Gastrocnemius medialis (tissue), 4 donors: Measurements from ENCODE around the gene BCAN. TPM values are rescaled to one million over a fixed set of nuclear protein-coding genes. Genes with fewer than 3 reads are reported as not detected.
"Not testable (repeated sequence)": the region's sequence is repeated elsewhere in the genome, so short reads cannot be mapped to it uniquely, and the experiment has no call there.

Source experiments
- ATAC-seq, 2 donors: fragments of 150-250 bp; one replicate each; pipeline ENCODE4 v1.9.1; 2016
- DNase-seq, 2 donors: peaks; one replicate each; pipeline ENCODE4 v3.0.0-alpha.2; 2019
- H3K27ac ChIP-seq, 4 donors: fragments of 200-600 bp; sonication (generic); 1 replicate in 1 of 4; 2 replicates in 3 of 4; pipeline ENCODE4 v1.5.1; 2016 to 2018; ENCODE audit warnings: mild to moderate bottlenecking in 2 of 4, moderate library complexity in 1 of 4
- H3K27me3 ChIP-seq, 3 donors: fragments of 200-600 bp; sonication (generic) in 2 of 3; 1 replicate in 1 of 3; 2 replicates in 2 of 3; pipeline versions ENCODE4 v1.5.1 to v1.6.0; 2016 to 2019; ENCODE audit warnings: mild to moderate bottlenecking in 1 of 3, moderate library complexity in 1 of 3
- H3K36me3 ChIP-seq, 2 donors: fragments of 200-600 bp; sonication (generic) in 1 of 2; one replicate each; pipeline ENCODE4 v1.5.1; 2017 to 2018
- H3K4me1 ChIP-seq, 2 donors: fragments of 200-600 bp; sonication (generic) in 1 of 2; one replicate each; pipeline ENCODE4 v1.5.1; 2016 to 2017; ENCODE audit warnings: mild to moderate bottlenecking in 2 of 2
- H3K4me3 ChIP-seq, 4 donors: fragments of 200-600 bp; sonication (generic) in 3 of 4; 1 replicate in 1 of 4; 2 replicates in 3 of 4; pipeline ENCODE4 v1.5.1; 2016 to 2019; ENCODE audit warnings: mild to moderate bottlenecking in 2 of 4
- H3K9me3 ChIP-seq, 3 donors: fragments of 200-600 bp; sonication (generic) in 2 of 3; 1 replicate in 1 of 3; 2 replicates in 2 of 3; pipeline ENCODE4 v1.5.1; 2016 to 2019
- POLR2A ChIP-seq, 2 donors: fragments of 450-650 bp; IDR thresholded peaks; one replicate each; pipeline ENCODE4 v1.6.1; 2017; ENCODE audit warnings: antibody characterized with exemption in 2 of 2, mild to moderate bottlenecking in 2 of 2, moderate library complexity in 2 of 2
- in situ Hi-C, 4 donors: fragments of 200-750 bp; cut with MboI; loops; one replicate each; pipeline versions ENCODE4 v1.15.0 to v1.8.0; 2017; ENCODE audit warnings: low sequenced_read_pairs in 4 of 4
- intact Hi-C: fragments of 100-400 bp; cut with DNase I; formaldehyde crosslinking; loops from one replicate; pipeline ENCODE4 v1.15.1; 2023; ENCODE audit warnings: low total_unique reads
- total RNA-seq, 4 donors: library from RNA; depleted of rRNA; stranded (reverse); fragments of >200 nt; gene quantifications; one replicate each; pipeline versions ENCODE4 v1.1.0 to v1.2.3, GENCODE V29; 2016
- TF ChIP-seq, protein P1 (sequence below), 5 experiments: fragments of 450-650 bp in 3 of 5; fragments of 200-600 bp in 2 of 5; sonication (generic) in 2 of 5; IDR thresholded peaks in 4 of 5; conservative IDR thresholded peaks in 1 of 5; 1 replicate in 4 of 5; 2 replicates in 1 of 5; pipeline ENCODE4 v1.5.1; 2016 to 2019; ENCODE audit warnings: antibody characterized with exemption in 5 of 5, mild to moderate bottlenecking in 3 of 5, moderate library complexity in 3 of 5

The BCAN gene
- total RNA-seq, 4 donors from 2014 or later, result 0.26 to 0.29 TPM; not detected in 2

DNA sequence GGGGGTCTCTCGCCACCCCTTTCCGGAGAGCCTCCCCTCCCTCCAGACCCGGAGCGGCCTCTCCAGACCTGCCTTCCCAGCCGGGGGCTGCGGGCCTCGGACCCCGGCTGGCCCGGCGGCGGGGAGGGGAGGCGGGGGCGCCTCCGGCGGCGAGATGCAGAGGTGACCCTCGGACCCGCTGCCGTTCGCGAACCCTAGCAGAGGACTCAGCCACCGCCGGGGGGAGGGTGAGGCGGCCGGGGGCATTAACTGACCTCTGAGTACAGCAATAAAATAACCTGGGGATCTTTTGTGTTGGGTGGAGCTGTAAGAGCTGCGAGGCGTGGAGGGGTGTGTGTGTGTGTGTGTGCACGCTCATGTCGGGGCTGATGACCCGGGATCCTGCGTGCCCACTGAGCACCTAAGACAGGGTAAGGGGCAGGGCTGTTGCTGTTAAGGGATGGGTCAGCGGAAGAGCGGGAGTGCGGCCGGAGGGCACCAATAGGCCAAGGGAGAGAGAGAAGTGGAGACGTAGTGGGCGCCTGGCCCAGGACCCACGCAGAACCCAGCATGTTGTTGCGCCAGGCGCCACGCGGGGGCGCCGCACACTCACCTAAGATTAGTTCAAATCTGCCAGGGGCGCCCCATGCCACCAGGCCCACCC lies 16.4 kb upstream of the BCAN start:
- DNase-seq (peak in 1 of 2 donors; percentile 25), ATAC-seq (peak; percentile 40 to 45)
- no peaks in the 10 kb centered on the region for H3K9me3 ChIP-seq
- TF ChIP-seq POLR2A (IDR thresholded peaks at IDR 0.05), result no peak
- TF ChIP-seq, protein P1, sequence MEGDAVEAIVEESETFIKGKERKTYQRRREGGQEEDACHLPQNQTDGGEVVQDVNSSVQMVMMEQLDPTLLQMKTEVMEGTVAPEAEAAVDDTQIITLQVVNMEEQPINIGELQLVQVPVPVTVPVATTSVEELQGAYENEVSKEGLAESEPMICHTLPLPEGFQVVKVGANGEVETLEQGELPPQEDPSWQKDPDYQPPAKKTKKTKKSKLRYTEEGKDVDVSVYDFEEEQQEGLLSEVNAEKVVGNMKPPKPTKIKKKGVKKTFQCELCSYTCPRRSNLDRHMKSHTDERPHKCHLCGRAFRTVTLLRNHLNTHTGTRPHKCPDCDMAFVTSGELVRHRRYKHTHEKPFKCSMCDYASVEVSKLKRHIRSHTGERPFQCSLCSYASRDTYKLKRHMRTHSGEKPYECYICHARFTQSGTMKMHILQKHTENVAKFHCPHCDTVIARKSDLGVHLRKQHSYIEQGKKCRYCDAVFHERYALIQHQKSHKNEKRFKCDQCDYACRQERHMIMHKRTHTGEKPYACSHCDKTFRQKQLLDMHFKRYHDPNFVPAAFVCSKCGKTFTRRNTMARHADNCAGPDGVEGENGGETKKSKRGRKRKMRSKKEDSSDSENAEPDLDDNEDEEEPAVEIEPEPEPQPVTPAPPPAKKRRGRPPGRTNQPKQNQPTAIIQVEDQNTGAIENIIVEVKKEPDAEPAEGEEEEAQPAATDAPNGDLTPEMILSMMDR (IDR thresholded peaks at IDR 0.05 in 4 of 5, conservative IDR thresholded peaks at IDR 0.05 in 1 of 5), result peak; percentile 77 to 93 (median 84)
- peaks cover 11 to 18% of the 10 kb centered on the region in 2 donors for H3K4me1 ChIP-seq
- H3K27me3 ChIP-seq, result peaks cover 28 to 32% (median 30%) of the 10 kb centered on the region in 3 donors
- H3K27ac ChIP-seq, result peak overlapping the region; percentile 55 to 71 (median 63)
- intact Hi-C loops (loop anchor here (1.0 kb wide), 1 partner anchor 32 kb away; no protein-coding TSS in a partner anchor), in situ Hi-C loops (no loop called here)
- peak overlapping the region; percentile 45 to 56 (median 53) for H3K4me3 ChIP-seq
- H3K36me3 ChIP-seq, result no peaks in the 10 kb centered on the region

DNA sequence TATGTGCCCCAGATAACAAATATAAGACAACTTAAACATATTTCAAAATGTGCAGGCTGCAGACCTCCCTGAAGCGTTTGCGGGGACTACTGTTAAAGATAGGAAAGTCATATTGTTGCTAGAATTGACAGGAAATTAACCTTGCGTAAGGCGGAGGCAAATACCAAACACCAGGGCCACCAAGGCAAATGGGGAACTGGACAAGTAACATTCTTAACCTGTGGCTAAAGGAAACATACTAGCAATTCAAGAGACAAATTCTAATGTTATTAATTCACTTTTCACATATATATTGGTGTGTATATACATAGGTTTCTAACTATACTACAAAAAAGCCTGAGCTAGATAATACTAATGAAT lies 15.9 kb upstream of the BCAN start:
- peaks cover 11 to 18% of the 10 kb centered on the region in 2 donors for H3K4me1 ChIP-seq
- in situ Hi-C loops (no loop called here), intact Hi-C loops (loop anchor here (1.0 kb wide), 1 partner anchor 31 kb away; no protein-coding TSS in a partner anchor)
- no peaks in the 10 kb centered on the region for H3K9me3 ChIP-seq
- no peak overlapping the region for H3K27ac ChIP-seq
- ATAC-seq (no peak), DNase-seq (no peak)
- no peaks in the 10 kb centered on the region for H3K36me3 ChIP-seq
- H3K4me3 ChIP-seq, result peak overlapping the region in 3 of 4 donors; percentile 45 to 55 (median 51)
- TF ChIP-seq POLR2A (IDR thresholded peaks at IDR 0.05), result no peak
- TF ChIP-seq, protein P1 (IDR thresholded peaks at IDR 0.05 in 4 of 5, conservative IDR thresholded peaks at IDR 0.05 in 1 of 5), result peak in 3 of 5 experiments; percentile 3 to 29 (median 27)
- peaks cover 28 to 30% (median 29%) of the 10 kb centered on the region in 3 donors for H3K27me3 ChIP-seq

DNA sequence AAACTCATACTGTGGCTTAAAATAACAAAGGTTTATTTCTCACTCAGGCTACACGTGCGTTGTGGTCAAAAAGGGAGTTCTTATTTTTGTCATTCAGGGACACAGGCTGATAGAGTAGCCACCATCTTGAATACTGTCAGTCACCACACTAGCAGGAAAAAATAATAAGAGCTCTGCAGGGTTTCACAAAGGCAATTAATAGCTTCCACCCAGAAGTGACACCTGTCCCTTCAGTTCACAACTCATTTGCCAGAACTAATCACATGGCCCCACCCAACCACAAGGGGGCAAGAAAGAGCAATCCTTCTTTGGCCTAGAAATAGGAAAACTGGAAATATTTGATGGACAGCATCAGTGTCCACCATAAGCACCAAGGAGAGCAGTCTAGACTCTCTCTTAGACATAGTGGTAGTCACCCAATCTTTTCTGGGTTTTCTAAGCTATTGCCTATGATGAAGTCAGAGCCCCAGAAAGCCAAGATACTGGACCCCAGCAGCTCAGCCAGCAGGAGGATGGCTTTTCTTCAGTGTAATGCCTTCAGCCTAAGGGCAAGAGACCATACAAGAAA lies 14.5 kb upstream of the BCAN start:
- H3K36me3 ChIP-seq, result no peaks in the 10 kb centered on the region
- intact Hi-C loops (no loop called here), in situ Hi-C loops (no loop called here)
- no peak for TF ChIP-seq POLR2A (IDR thresholded peaks at IDR 0.05)
- TF ChIP-seq, protein P1 (IDR thresholded peaks at IDR 0.05 in 4 of 5, conservative IDR thresholded peaks at IDR 0.05 in 1 of 5), result peak; percentile 24 to 63 (median 52)
- H3K27me3 ChIP-seq, result peaks cover 26 to 31% (median 30%) of the 10 kb centered on the region in 3 donors
- no peak for DNase-seq
- H3K27ac ChIP-seq, result no peak overlapping the region
- no peak overlapping the region for H3K4me3 ChIP-seq
- H3K9me3 ChIP-seq, result no peaks in the 10 kb centered on the region
- no peak for ATAC-seq
- peaks cover 11 to 18% of the 10 kb centered on the region in 2 donors for H3K4me1 ChIP-seq

DNA sequence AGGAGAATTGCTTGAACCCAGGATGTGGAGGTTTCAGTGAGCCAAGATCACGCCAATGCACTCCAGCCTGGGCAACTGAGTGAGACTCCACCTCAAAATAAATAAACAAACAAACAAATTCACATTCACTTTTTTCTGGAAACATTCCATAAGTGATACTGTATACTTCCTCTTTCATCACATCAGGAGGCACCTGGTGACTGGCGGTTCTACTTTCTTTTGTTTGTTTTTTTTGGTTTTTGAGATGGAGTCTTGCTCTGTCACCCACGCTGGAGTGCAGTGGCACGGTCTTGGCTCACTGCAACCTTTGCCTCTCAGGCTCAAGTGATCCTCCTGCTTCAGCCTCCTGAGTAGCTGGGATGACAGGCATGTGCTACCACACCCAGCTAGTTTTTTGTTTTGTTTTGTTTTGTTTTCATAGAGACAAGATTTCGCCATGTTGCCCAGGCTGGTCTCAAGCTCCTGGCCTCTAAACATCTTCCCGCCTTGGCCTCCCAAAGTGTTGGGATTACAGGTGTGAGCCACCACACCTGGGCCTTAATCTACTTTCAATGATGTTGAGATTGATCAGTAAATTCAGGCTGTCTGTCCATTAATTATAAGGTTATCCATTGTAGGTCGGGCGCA lies 12.0 kb upstream of the BCAN start:
- H3K9me3 ChIP-seq, result no peaks in the 10 kb centered on the region
- intact Hi-C loops (no loop called here), in situ Hi-C loops (no loop called here)
- peaks cover 4 to 8% of the 10 kb centered on the region in 2 donors for H3K4me1 ChIP-seq
- peaks cover 11 to 16% (median 11%) of the 10 kb centered on the region in 3 donors for H3K27me3 ChIP-seq
- no peak for ATAC-seq
- H3K36me3 ChIP-seq, result no peaks in the 10 kb centered on the region
- no peak for DNase-seq
- H3K4me3 ChIP-seq, result no peak overlapping the region
- TF ChIP-seq, protein P1 (IDR thresholded peaks at IDR 0.05 in 4 of 5, conservative IDR thresholded peaks at IDR 0.05 in 1 of 5), result no peak
- no peak for TF ChIP-seq POLR2A (IDR thresholded peaks at IDR 0.05)
- no peak overlapping the region for H3K27ac ChIP-seq

- H3K27me3 ChIP-seq, in situ Hi-C loops, H3K4me3 ChIP-seq, H3K27ac ChIP-seq, H3K9me3 ChIP-seq, H3K36me3 ChIP-seq, DNase-seq, intact Hi-C loops, H3K4me1 ChIP-seq, ATAC-seq: not testable (repeated sequence)
Measured at GRCh38 chr1:156631152-156631551, 10.8 kb upstream of the BCAN start.
